ENCODE measurements around the gene FBH1.

DNA sequence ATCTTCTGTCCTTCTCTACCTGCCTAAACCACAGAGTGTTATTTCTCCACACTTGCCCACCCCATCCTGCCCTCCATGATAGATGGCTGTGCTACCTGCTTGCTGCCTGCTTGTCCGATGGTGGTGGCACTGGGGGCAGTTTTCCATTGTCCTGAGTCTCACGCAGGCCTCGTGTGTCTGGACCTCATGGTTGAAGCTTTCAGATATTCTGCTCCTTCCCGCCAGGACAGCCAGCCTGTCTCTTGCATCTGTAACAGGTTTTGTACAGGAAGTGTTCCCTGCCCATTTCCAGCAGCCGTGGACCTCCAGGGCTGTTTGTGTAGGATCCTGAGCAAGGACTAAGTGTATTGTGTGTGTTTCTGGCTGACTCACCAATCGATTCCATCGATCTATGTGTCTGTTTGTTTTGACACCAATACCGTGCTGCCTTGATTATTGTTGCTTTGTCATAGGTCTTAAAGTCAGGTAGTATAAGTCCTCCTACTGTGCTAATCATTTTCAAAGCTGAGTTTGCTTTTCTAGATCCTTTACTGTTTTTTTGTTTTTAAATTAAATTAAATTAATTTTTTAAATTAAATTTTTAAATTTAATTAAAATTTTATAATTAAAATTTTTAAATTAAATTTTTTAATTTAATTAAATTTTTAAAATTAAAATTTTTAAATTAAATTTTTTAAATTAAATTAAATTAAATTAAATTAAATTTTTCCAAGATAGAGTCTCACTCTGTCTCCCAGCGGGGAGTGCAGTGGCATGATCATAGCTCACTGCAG lies 78.8 kb downstream of the FBH1 start:
- TF ChIP-seq CTCF (conservative IDR thresholded peaks at IDR 0.05 in 1 of 2, IDR thresholded peaks at IDR 0.05 in 1 of 2; ENCODE audit: extremely low read depth in 1 of 2, insufficient read depth in 1 of 2, low read depth in 1 of 2, low read length in 2 of 2), result no peak
- TF ChIP-seq EZH2 (IDR thresholded peaks at IDR 0.05; ENCODE audit: borderline replicate concordance, low read length), result no peak
